NT2/D1 (cell line): ENCODE results near the gene ARHGEF33.

Source experiments
- YY1 ChIP-seq: IDR thresholded peaks from 2 replicates; pipeline ENCODE4 v1.6.1; 2011; ENCODE audit not compliant: insufficient read length, insufficient read depth
- ZNF274 ChIP-seq: IDR thresholded peaks from 2 replicates; pipeline ENCODE4 v1.6.1; 2011; ENCODE audit warnings: mild to moderate bottlenecking, low read depth, low read length

GRCh38 chr2:38933653-38934052 is 44.0 kb downstream of the ARHGEF33 start:
- TF ChIP-seq YY1, result no peak
- no peak for TF ChIP-seq ZNF274
